GM23248 (cell line): ENCODE data around the gene FAM25A. TPM values are rescaled to one million over a fixed set of nuclear protein-coding genes. Genes with fewer than 3 reads are reported as not detected.

Experiments used
- DNase-seq: peaks from one replicate; pipeline ENCODE4 v3.0.0-alpha.2; 2015
- H2AFZ ChIP-seq: fragments of 200-600 bp; sonication (generic); 2 replicates; pipeline ENCODE4 v1.6.1; 2016; ENCODE audit warnings: antibody characterized with exemption
- H3F3A ChIP-seq: fragments of 200-600 bp; sonication (generic); 2 replicates; pipeline ENCODE4 v1.6.1; 2016; ENCODE audit warnings: mild to moderate bottlenecking, antibody characterized with exemption, mixed run types; ENCODE audit not compliant: insufficient read depth
- H3K27ac ChIP-seq: fragments of 200-600 bp; sonication (generic); 2 replicates; pipeline ENCODE4 v1.5.1; 2016; ENCODE audit warnings: mild to moderate bottlenecking
- H3K27me3 ChIP-seq: fragments of 200-600 bp; sonication (generic); replicated peaks from 2 replicates; pipeline ENCODE4 v1.6.1; 2016; ENCODE audit warnings: mild to moderate bottlenecking; ENCODE audit not compliant: insufficient read depth
- H3K36me3 ChIP-seq: fragments of 200-600 bp; sonication (generic); 2 replicates; pipeline ENCODE4 v1.6.1; 2016; ENCODE audit warnings: low read depth, mild to moderate bottlenecking
- H3K4me1 ChIP-seq: fragments of 200-600 bp; sonication (generic); 2 replicates; pipeline ENCODE4 v1.6.1; 2016; ENCODE audit warnings: mild to moderate bottlenecking; ENCODE audit not compliant: insufficient read depth
- H3K4me2 ChIP-seq: fragments of 200-600 bp; sonication (generic); one replicate; pipeline ENCODE4 v1.6.1; 2016; ENCODE audit warnings: mild to moderate bottlenecking; ENCODE audit not compliant: unreplicated experiment
- H3K4me3 ChIP-seq: fragments of 200-600 bp; sonication (generic); 2 replicates; pipeline ENCODE4 v1.5.1; 2016; ENCODE audit warnings: mild to moderate bottlenecking
- H3K79me2 ChIP-seq: fragments of 200-600 bp; sonication (generic); 2 replicates; pipeline ENCODE4 v1.6.1; 2016; ENCODE audit warnings: mild to moderate bottlenecking; ENCODE audit not compliant: insufficient read depth
- H3K9ac ChIP-seq: fragments of 200-600 bp; sonication (generic); 2 replicates; pipeline ENCODE4 v1.6.1; 2016; ENCODE audit warnings: mild to moderate bottlenecking
- H3K9me2 ChIP-seq: fragments of 200-600 bp; sonication (generic); 2 replicates; pipeline ENCODE4 v1.6.1; 2016; ENCODE audit warnings: mixed run types, mild to moderate bottlenecking, moderate library complexity; ENCODE audit not compliant: insufficient read depth
- H3K9me3 ChIP-seq: fragments of 200-600 bp; sonication (generic); one replicate; pipeline ENCODE4 v1.6.1; 2017; ENCODE audit warnings: low read depth
- H4K20me1 ChIP-seq: fragments of 200-600 bp; sonication (generic); 2 replicates; pipeline ENCODE4 v1.6.0; 2016; ENCODE audit not compliant: insufficient read depth
- EZH2 ChIP-seq: fragments of 200-600 bp; sonication (generic); IDR thresholded peaks from 2 replicates; pipeline ENCODE4 v1.6.1; 2018; ENCODE audit warnings: antibody characterized with exemption, mild to moderate bottlenecking; ENCODE audit not compliant: insufficient read depth, poor library complexity, severe bottlenecking
- EZH2phosphoT487 ChIP-seq: fragments of 200-600 bp; sonication (generic); IDR thresholded peaks from 2 replicates; pipeline ENCODE4 v1.6.1; 2018; ENCODE audit warnings: antibody characterized with exemption, moderate library complexity, mild to moderate bottlenecking, low read depth; ENCODE audit not compliant: insufficient read depth
- WGBS, 2 experiments: methylation state at CpG; one replicate each; pipeline ENCODE4 v1.1.6; 2015 to 2017; ENCODE audit warnings: low lambda C conversion rate in 2 of 2, low coverage in 1 of 2; ENCODE audit errors: missing lambda C conversion rate in 2 of 2; 5-methylcytosine and 5-hydroxymethylcytosine counted together
- in situ Hi-C: fragments of 300-500 bp; cut with MboI; formaldehyde crosslinking; loops from 2 replicates; pipeline ENCODE4 v1.15.0; 2020
- polyA plus RNA-seq: library from polyadenylated mRNA; unstranded; fragments of >200 nt; fragmentation: Nextera tagmentation; extraction: Ambion mirVana; gene quantifications from 2 replicates; pipeline ENCODE4 v1.2.1, GENCODE V29; 2016
- total RNA-seq: library from RNA; depleted of rRNA; stranded (reverse); fragments of >200 nt; shearing (Covaris generic); gene quantifications from 2 replicates; pipeline ENCODE4 v1.2.3, GENCODE V29; 2014

Gene FAM25A
- total and polyA plus RNA-seq, 2 experiments from 2014 or later: not detected

DNA sequence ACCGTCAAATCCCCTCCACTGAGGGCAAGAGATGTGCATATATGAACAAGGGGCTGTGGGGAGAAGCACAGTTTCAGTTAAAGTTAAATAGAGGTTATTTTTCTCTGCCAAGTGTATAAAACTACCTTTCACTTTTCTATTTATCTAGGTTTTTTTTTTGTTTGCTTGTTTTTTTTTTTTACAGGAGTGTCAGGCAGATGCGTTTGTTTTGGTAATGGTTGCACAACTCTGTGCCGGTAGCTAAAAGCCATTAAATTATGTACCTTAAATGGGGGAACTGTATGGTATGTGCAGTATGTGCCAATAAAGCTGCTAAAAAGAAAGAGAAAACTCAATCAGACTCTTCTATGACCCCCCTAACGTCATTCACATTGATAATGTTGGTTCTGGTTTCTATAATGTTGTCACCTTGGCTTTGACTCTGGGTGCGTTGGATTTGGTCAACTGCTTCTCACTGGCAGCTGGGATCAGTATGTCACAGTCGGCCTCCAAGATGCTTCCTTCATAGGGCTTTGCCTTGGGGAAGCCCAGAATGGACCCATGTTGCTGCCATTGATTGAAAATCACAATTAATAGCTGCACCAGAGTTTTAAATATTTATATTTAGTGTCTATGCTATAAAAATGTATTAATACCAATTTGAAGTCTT lies 40.3 kb downstream of the FAM25A start:
- no peaks in the 10 kb centered on the region for H3K79me2 ChIP-seq
- peaks cover 4% of the 10 kb centered on the region for H3F3A ChIP-seq
- in situ Hi-C loops: no loop called here
- no peak overlapping the region for H3K4me2 ChIP-seq
- H3K9me3 ChIP-seq: no peaks in the 10 kb centered on the region
- H3K9ac ChIP-seq: no peak overlapping the region
- WGBS, 2 experiments: 89 to 90% methylated on average over 6 of the region's 6 CpGs
- H4K20me1 ChIP-seq: no peaks in the 10 kb centered on the region
- H3K27ac ChIP-seq: no peak overlapping the region
- no peak overlapping the region for H2AFZ ChIP-seq
- peaks cover 72% of the 10 kb centered on the region for H3K36me3 ChIP-seq
- TF ChIP-seq EZH2 (no peak), EZH2phosphoT487 (no peak)
- H3K4me1 ChIP-seq: peaks cover under 1% of the 10 kb centered on the region; the same call in 1 of the 2 replicates
- no peak for DNase-seq
- H3K27me3 ChIP-seq: no peaks in the 10 kb centered on the region
- H3K4me3 ChIP-seq: no peak overlapping the region
- H3K9me2 ChIP-seq: no peaks in the 10 kb centered on the region

DNA sequence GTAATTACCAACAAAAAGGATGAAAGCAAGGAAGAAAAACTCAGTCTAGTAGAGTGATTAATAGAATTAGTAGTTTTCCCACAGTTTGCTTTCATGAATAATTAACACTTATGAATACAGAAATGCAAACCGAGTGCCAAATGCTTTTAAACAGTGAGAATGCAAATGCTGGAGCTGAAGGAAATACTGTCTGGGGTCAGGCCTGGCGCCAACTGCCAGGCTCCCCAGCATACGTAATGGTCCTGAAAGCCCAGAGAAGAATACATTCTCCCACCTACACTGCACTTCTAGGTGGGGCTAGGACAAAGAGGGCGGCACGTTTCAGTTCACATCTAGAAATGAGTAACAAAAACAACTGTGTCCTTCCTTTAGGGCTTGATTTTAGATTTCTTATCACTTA lies 44.6 kb downstream of the FAM25A start:
- no peaks in the 10 kb centered on the region for H3K9me3 ChIP-seq
- WGBS, 2 experiments: 73 to 80% methylated on average over 5 of the region's 5 CpGs
- no peak overlapping the region for H2AFZ ChIP-seq
- TF ChIP-seq EZH2 (no peak), EZH2phosphoT487 (no peak)
- H3K9me2 ChIP-seq: no peaks in the 10 kb centered on the region
- in situ Hi-C loops: no loop called here
- DNase-seq: no peak
- H3K79me2 ChIP-seq: peaks cover 12% of the 10 kb centered on the region
- no peaks in the 10 kb centered on the region for H4K20me1 ChIP-seq
- H3K27me3 ChIP-seq: no peaks in the 10 kb centered on the region
- H3K4me2 ChIP-seq: no peak overlapping the region
- no peak overlapping the region for H3K9ac ChIP-seq
- H3K36me3 ChIP-seq: peaks cover 81% of the 10 kb centered on the region
- H3K27ac ChIP-seq: no peak overlapping the region
- H3F3A ChIP-seq: peaks cover 4% of the 10 kb centered on the region; the same call in 1 of the 2 replicates
- H3K4me3 ChIP-seq: no peak overlapping the region
- no peaks in the 10 kb centered on the region for H3K4me1 ChIP-seq

DNA sequence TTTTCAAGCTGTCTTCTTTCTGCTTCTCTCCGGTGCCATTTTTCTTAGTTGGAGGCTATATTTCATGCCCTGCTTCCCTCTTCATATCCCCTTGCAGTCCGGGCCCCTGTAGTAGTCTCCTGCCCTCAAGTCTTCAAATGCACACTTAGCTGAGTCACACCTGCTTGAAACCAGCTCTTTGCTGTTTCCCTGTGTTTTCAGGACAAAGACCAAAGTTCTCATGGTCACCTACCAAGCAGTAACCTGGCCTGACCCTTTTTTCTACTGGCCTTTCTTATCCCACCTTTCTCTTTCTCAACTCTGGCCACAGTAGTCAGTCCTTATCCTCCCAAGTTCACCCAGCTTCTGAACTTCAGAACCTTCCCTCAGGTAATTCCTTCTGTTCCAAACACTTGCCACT lies 46.1 kb downstream of the FAM25A start:
- in situ Hi-C loops: no loop called here
- no peaks in the 10 kb centered on the region for H3K9me3 ChIP-seq
- H3F3A ChIP-seq: peaks cover 4% of the 10 kb centered on the region; the same call in 1 of the 2 replicates
- no peak overlapping the region for H3K9ac ChIP-seq
- no peak for TF ChIP-seq EZH2
- TF ChIP-seq EZH2phosphoT487: no peak
- H3K4me3 ChIP-seq: no peak overlapping the region
- peaks cover 80% of the 10 kb centered on the region for H3K36me3 ChIP-seq
- no peak overlapping the region for H2AFZ ChIP-seq
- no peak overlapping the region for H3K4me2 ChIP-seq
- H3K79me2 ChIP-seq: peaks cover 21% of the 10 kb centered on the region
- no peaks in the 10 kb centered on the region for H3K4me1 ChIP-seq
- 100% methylated on average over 2 of the region's 2 CpGs for WGBS, 2 experiments
- no peaks in the 10 kb centered on the region for H3K9me2 ChIP-seq
- H3K27me3 ChIP-seq: no peaks in the 10 kb centered on the region
- H4K20me1 ChIP-seq: no peaks in the 10 kb centered on the region
- DNase-seq: no peak
- no peak overlapping the region for H3K27ac ChIP-seq

DNA sequence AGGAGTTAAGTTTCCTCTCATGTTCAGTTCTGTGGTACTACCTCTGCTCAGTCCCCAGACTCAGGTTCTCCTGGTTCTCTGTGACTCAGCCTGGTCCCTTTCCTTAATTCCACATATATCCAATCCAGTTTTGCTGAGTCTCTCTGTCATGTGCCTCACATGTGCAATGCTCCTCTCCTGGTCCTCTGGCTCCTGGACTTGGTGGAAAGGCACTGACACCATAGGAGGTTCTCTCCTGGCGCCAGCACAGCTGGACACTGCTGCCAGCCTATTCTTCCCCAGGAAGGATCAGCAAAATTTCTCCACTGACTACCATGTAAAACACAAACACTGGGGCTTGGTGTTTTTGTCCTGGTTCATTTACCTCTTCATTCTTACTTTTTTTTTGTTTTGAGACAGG lies 46.8 kb downstream of the FAM25A start:
- Histone ChIP-seq H3K4me3 (no peak overlapping the region), H3K4me2 (no peak overlapping the region), H2AFZ (no peak overlapping the region), H3K4me1 (no peaks in the 10 kb centered on the region), H3K79me2 (peaks cover 21% of the 10 kb centered on the region), H3K36me3 (peaks cover 80% of the 10 kb centered on the region), H3K9me2 (no peaks in the 10 kb centered on the region), H3K27ac (no peak overlapping the region), H3K9ac (no peak overlapping the region), H3F3A (peaks cover 4% of the 10 kb centered on the region; the same call in 1 of the 2 replicates), H4K20me1 (no peaks in the 10 kb centered on the region), H3K9me3 (no peaks in the 10 kb centered on the region), H3K27me3 (no peaks in the 10 kb centered on the region)
- TF ChIP-seq EZH2phosphoT487 (no peak), EZH2 (no peak)
- no peak for DNase-seq
- WGBS, 2 experiments: 79 to 100% methylated on average over 1 of the region's 1 CpG
- in situ Hi-C loops: no loop called here
